GM12878 (cell line): Measurements from ENCODE around the gene EFHC1. TPM values are rescaled to one million over a fixed set of nuclear protein-coding genes. Genes with fewer than 3 reads are reported as not detected.
A peak's percentile ranks its signal among the peaks of the same experiment; 100 is the strongest.

Experiments
- ATAC-seq: fragments of 200-7000 bp; cut with Tn5 transposase; 3 replicates; pipeline ENCODE4 v1.9.1; 2020; ENCODE audit warnings: mild to moderate bottlenecking, moderate library complexity
- BruUV-seq: library from RNA; stranded (reverse); fragments of 400-500 nt; replicated peaks from 2 replicates; lab custom pipeline; 2021; lab: Mats Ljungman, UMichigan
- CTCF ChIA-PET: fragments of 300-600 bp; sonication (Branson Sonifier 250); formaldehyde crosslinking; extraction: SDS; loops from one replicate; lab custom pipeline; 2021; ENCODE audit warnings: inconsistent platforms; lab: Yijun Ruan, JAX
- POLR2A ChIA-PET: fragments of 350-600 bp; formaldehyde crosslinking; extraction: SDS; loops from one replicate; lab custom pipeline; 2021; ENCODE audit warnings: inconsistent platforms; lab: Charles Lee
- RAD21 ChIA-PET: fragments of 300-600 bp; sonication (Branson Sonifier 250); formaldehyde crosslinking; loops from one replicate; lab custom pipeline; 2023; ENCODE audit warnings: antibody characterized with exemption; ENCODE audit not compliant: unreplicated experiment; lab: Charles Lee
- SMC1A ChIA-PET: fragments of 300-600 bp; sonication (Branson Sonifier 250); formaldehyde crosslinking; loops from one replicate; lab custom pipeline; 2023; ENCODE audit not compliant: unreplicated experiment, uncharacterized antibody; lab: Charles Lee
- DNase-seq: peaks from one replicate; pipeline ENCODE4 v3.0.0-alpha.2; 2011; ENCODE audit warnings: low read depth, low spot score
- FAIRE-seq: peaks from 3 replicates; lab custom pipeline; 2011; peaks lifted over from hg19 to GRCh38; lab: Jason Lieb, UNC
- H2AFZ ChIP-seq: 2 replicates; pipeline ENCODE4 v1.6.0; 2011; ENCODE audit warnings: low read depth, low read length, control low read depth; ENCODE audit not compliant: control insufficient read depth
- H3K27ac ChIP-seq: 2 replicates; pipeline ENCODE4 v1.5.1; 2011; ENCODE audit warnings: control low read depth; ENCODE audit not compliant: control insufficient read depth, insufficient read depth
- H3K27me3 ChIP-seq, 2 experiments: replicated peaks in 1 of 2; 2 replicates each; pipeline versions ENCODE4 v1.6.0 to v1.6.1; 2011; ENCODE audit warnings: low read length in 1 of 2; ENCODE audit not compliant: control insufficient read depth in 2 of 2, insufficient read depth in 2 of 2
- H3K36me3 ChIP-seq, 2 experiments: 2 replicates each; pipeline ENCODE4 v1.5.1; 2011; ENCODE audit warnings: low read length in 1 of 2; ENCODE audit not compliant: control insufficient read depth in 2 of 2, insufficient read depth in 2 of 2
- H3K4me1 ChIP-seq: 2 replicates; pipeline ENCODE4 v1.6.1; 2011; ENCODE audit warnings: mild to moderate bottlenecking, low read length, moderate library complexity, mixed read lengths; ENCODE audit not compliant: control insufficient read depth, insufficient read depth
- H3K4me2 ChIP-seq: 2 replicates; pipeline ENCODE4 v1.6.0; 2011; ENCODE audit warnings: control low read depth; ENCODE audit not compliant: control insufficient read depth, insufficient read depth
- H3K4me3 ChIP-seq: fragments of 200-600 bp; sonication (generic); 2 replicates; pipeline ENCODE4 v1.5.1; 2016
- H3K79me2 ChIP-seq: 2 replicates; pipeline ENCODE4 v1.6.0; 2011; ENCODE audit warnings: low read length; ENCODE audit not compliant: control insufficient read depth, insufficient read depth
- H3K9ac ChIP-seq: 2 replicates; pipeline ENCODE4 v1.8.0; 2011; ENCODE audit warnings: low read length, control low read depth, mixed read lengths; ENCODE audit not compliant: control insufficient read depth, insufficient read depth
- H3K9me3 ChIP-seq: replicated peaks from 3 replicates; pipeline ENCODE4 v1.5.1; 2011; ENCODE audit warnings: mild to moderate bottlenecking, low read length; ENCODE audit not compliant: control insufficient read depth, insufficient read depth
- H4K20me1 ChIP-seq: 2 replicates; pipeline ENCODE4 v1.6.0; 2011; ENCODE audit not compliant: control insufficient read depth, insufficient read depth
- CREB1 ChIP-seq: IDR thresholded peaks from 2 replicates; pipeline ENCODE4 v1.6.1; 2012; ENCODE audit warnings: low read depth, mild to moderate bottlenecking, inconsistent platforms
- MEF2B ChIP-seq: fragments of 450-650 bp; IDR thresholded peaks from 2 replicates; pipeline ENCODE4 v1.6.1; 2018; ENCODE audit warnings: mild to moderate bottlenecking, moderate library complexity; ENCODE audit not compliant: partially characterized antibody, poor library complexity, severe bottlenecking
- NFYB ChIP-seq: IDR thresholded peaks from 2 replicates; pipeline ENCODE4 v1.6.1; 2011; ENCODE audit warnings: low read depth, mild to moderate bottlenecking, low read length, improper control_type of control experiment, moderate library complexity; ENCODE audit not compliant: insufficient read depth
- RAD21 ChIP-seq: IDR thresholded peaks from 2 replicates; pipeline ENCODE4 v1.6.1; 2011; ENCODE audit warnings: mild to moderate bottlenecking, low read depth, low read length, moderate library complexity; ENCODE audit not compliant: insufficient read depth
- RCOR1 ChIP-seq: conservative IDR thresholded peaks from 2 replicates; pipeline ENCODE4 v1.6.1; 2012; ENCODE audit warnings: low read depth, low read length, improper control_type of control experiment
- RELA ChIP-seq: fragments of 450-650 bp; IDR thresholded peaks from 2 replicates; pipeline ENCODE4 v1.8.0; 2014; ENCODE audit warnings: borderline replicate concordance; ENCODE audit not compliant: partially characterized antibody
- SMC3 ChIP-seq: IDR thresholded peaks from 2 replicates; pipeline ENCODE4 v1.6.1; 2011; ENCODE audit warnings: low read length, improper control_type of control experiment, borderline replicate concordance
- YY1 ChIP-seq: IDR thresholded peaks from 2 replicates; pipeline ENCODE4 v1.6.1; 2011; ENCODE audit warnings: low read depth, mild to moderate bottlenecking, low read length
- WGBS: methylation state at CpG from one replicate; pipeline ENCODE4 v1.1.6; 2016; ENCODE audit warnings: low lambda C conversion rate; ENCODE audit not compliant: insufficient replicate concordance, insufficient coverage; ENCODE audit errors: missing lambda C conversion rate; 5-methylcytosine and 5-hydroxymethylcytosine counted together
- in situ Hi-C: fragments of 300-500 bp; cut with MboI; formaldehyde crosslinking; loops from 9 replicates; pipeline ENCODE4 v1.14.3; 2018; ENCODE audit warnings: mixed read lengths
- intact Hi-C: fragments of 100-400 bp; cut with micrococcal nuclease; formaldehyde crosslinking; loops from one replicate; pipeline ENCODE4 v1.14.2; 2022; ENCODE audit not compliant: unreplicated experiment
- polyA plus RNA-seq, 11 experiments: library from polyadenylated mRNA; depleted of rRNA in 4 of 11; unstranded in 6 of 11; stranded (reverse) in 5 of 11; fragments of >200 nt; fragmentation: Nextera tagmentation in 4 of 11; fragmentation: Illumina TruSeq in 1 of 11; extraction: Ambion mirVana in 4 of 11; extraction: Trizol in 1 of 11; gene quantifications; 1 replicate in 1 of 11; 2 replicates in 10 of 11; pipeline versions ENCODE4 v1.2.1 to v1.2.3, GENCODE V29; 2011 to 2016; ENCODE audit warnings: inconsistent platforms in 2 of 11, missing spikeins in 2 of 11, low read depth in 1 of 11
- total RNA-seq, 4 experiments: library from RNA; depleted of rRNA in 3 of 4; stranded (reverse); fragments of >200 nt in 3 of 4; fragmentation: Illumina TruSeq in 1 of 4; extraction: Trizol in 1 of 4; gene quantifications; 2 replicates each; pipeline versions ENCODE4 v1.2.1 to v1.2.3, GENCODE V29; 2013 to 2021
- TF ChIP-seq, protein P1 (sequence below), 3 experiments: IDR thresholded peaks in 2 of 3; conservative IDR thresholded peaks in 1 of 3; 2 replicates each; pipeline ENCODE4 v1.5.1; 2011; ENCODE audit warnings: low read depth in 3 of 3, low read length in 3 of 3, mild to moderate bottlenecking in 3 of 3, control low read depth in 2 of 3, moderate library complexity in 2 of 3, inconsistent platforms in 1 of 3, mixed read lengths in 1 of 3; ENCODE audit not compliant: control insufficient read depth in 2 of 3, insufficient read depth in 1 of 3; ENCODE audit errors: extremely low read depth in 1 of 3
- TF ChIP-seq, protein P2 (sequence below): fragments of 450-650 bp; IDR thresholded peaks from 2 replicates; pipeline ENCODE4 v1.6.1; 2016; ENCODE audit warnings: mild to moderate bottlenecking
- TF ChIP-seq, protein P3 (sequence below): fragments of 150-350 bp; IDR thresholded peaks from 2 replicates; pipeline ENCODE4 v1.6.1; 2016; ENCODE audit warnings: low read depth, low read length

EFHC1 gene
- total and polyA plus RNA-seq, 10 of the 15 experiments (the other 5 are each of a cell fraction or from before 2014, with no cell fraction given), result 5.5 to 14.5 (median 8.8) TPM

DNA sequence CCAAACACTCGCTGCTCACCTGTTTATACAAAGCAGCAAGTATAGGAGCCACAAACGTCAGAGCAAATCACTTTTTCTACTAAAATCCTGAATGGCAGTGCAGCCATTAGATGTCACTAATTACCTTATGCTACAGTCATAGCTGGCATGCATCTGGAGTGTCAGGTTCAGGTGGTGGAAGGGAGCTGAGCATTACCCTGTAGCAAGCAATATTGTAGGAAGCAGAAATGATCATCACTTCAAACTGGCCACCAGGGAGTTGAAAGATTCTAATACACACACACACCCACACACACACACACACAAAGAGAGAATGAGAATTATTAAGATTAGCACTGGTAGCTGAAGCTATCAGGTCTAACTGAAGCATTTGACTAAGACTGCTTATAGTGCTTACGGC is 75.8 kb downstream of the EFHC1 start:
- POLR2A ChIA-PET, result interaction anchor here (0.8 to 5.8 kb wide), 5 partner anchors 15 to 213 kb away, joined by 3 to 35 read pairs (median 3); partner anchors contain the start of gene EFHC1
- Histone ChIP-seq H3K9me3 (no peaks in the 10 kb centered on the region; the same call in 1 of the 3 replicates), H3K4me2 (0 out of 2 replicates have a peak overlapping the region, but pooled peaks have one; percentile 1), H3K27me3 (no peaks in the 10 kb centered on the region), H3K4me1 (peaks cover 79% of the 10 kb centered on the region), H4K20me1 (no peaks in the 10 kb centered on the region)
- WGBS, result 60% methylated on average over 3 of the region's 3 CpGs
- TF ChIP-seq RAD21 (peak; percentile 47), NFYB (no peak), RELA (no peak), MEF2B (peak; percentile 62), CREB1 (no peak), SMC3 (peak; percentile 11; the same call in 1 of the 2 replicates), RCOR1 (no peak), YY1 (0 out of 2 replicates have a peak, but pooled peaks have one; percentile 19)
- TF ChIP-seq, protein P1, sequence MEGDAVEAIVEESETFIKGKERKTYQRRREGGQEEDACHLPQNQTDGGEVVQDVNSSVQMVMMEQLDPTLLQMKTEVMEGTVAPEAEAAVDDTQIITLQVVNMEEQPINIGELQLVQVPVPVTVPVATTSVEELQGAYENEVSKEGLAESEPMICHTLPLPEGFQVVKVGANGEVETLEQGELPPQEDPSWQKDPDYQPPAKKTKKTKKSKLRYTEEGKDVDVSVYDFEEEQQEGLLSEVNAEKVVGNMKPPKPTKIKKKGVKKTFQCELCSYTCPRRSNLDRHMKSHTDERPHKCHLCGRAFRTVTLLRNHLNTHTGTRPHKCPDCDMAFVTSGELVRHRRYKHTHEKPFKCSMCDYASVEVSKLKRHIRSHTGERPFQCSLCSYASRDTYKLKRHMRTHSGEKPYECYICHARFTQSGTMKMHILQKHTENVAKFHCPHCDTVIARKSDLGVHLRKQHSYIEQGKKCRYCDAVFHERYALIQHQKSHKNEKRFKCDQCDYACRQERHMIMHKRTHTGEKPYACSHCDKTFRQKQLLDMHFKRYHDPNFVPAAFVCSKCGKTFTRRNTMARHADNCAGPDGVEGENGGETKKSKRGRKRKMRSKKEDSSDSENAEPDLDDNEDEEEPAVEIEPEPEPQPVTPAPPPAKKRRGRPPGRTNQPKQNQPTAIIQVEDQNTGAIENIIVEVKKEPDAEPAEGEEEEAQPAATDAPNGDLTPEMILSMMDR (IDR thresholded peaks at IDR 0.05 in 2 of 3, conservative IDR thresholded peaks at IDR 0.05 in 1 of 3; ENCODE audit: control insufficient read depth in 2 of 3, extremely low read depth in 1 of 3, insufficient read depth in 1 of 3, low read depth in 3 of 3, low read length in 3 of 3), result peak in 2 of 3 experiments; percentile 8 to 29; a peak in 2 of 6 replicates
- TF ChIP-seq, protein P2, sequence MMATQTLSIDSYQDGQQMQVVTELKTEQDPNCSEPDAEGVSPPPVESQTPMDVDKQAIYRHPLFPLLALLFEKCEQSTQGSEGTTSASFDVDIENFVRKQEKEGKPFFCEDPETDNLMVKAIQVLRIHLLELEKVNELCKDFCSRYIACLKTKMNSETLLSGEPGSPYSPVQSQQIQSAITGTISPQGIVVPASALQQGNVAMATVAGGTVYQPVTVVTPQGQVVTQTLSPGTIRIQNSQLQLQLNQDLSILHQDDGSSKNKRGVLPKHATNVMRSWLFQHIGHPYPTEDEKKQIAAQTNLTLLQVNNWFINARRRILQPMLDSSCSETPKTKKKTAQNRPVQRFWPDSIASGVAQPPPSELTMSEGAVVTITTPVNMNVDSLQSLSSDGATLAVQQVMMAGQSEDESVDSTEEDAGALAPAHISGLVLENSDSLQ, result peak; percentile 33; the same call in 1 of the 2 replicates
- TF ChIP-seq, protein P3, sequence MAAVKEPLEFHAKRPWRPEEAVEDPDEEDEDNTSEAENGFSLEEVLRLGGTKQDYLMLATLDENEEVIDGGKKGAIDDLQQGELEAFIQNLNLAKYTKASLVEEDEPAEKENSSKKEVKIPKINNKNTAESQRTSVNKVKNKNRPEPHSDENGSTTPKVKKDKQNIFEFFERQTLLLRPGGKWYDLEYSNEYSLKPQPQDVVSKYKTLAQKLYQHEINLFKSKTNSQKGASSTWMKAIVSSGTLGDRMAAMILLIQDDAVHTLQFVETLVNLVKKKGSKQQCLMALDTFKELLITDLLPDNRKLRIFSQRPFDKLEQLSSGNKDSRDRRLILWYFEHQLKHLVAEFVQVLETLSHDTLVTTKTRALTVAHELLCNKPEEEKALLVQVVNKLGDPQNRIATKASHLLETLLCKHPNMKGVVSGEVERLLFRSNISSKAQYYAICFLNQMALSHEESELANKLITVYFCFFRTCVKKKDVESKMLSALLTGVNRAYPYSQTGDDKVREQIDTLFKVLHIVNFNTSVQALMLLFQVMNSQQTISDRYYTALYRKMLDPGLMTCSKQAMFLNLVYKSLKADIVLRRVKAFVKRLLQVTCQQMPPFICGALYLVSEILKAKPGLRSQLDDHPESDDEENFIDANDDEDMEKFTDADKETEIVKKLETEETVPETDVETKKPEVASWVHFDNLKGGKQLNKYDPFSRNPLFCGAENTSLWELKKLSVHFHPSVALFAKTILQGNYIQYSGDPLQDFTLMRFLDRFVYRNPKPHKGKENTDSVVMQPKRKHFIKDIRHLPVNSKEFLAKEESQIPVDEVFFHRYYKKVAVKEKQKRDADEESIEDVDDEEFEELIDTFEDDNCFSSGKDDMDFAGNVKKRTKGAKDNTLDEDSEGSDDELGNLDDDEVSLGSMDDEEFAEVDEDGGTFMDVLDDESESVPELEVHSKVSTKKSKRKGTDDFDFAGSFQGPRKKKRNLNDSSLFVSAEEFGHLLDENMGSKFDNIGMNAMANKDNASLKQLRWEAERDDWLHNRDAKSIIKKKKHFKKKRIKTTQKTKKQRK, result no peak
- TF ChIP-seq, all 136 proteins: peak for 6
- no TSS peak for BruUV-seq
- DNase-seq, result no peak
- Histone ChIP-seq H3K79me2 (no peaks in the 10 kb centered on the region), H3K36me3 (no peaks in the 10 kb centered on the region; a peak in 1 of 4 replicates), H3K4me3 (no peak overlapping the region), H2AFZ (no peak overlapping the region), H3K9ac (no peak overlapping the region), H3K27ac (peak overlapping the region; percentile 96)
- in situ Hi-C loops (loop anchor here (5.0 kb wide), 2 partner anchors 79 to 194 kb away; no protein-coding TSS in a partner anchor), intact Hi-C loops (loop anchor here (2.0 to 5.0 kb wide), 3 partner anchors 101 to 214 kb away; partner anchors contain the start of gene MCM3)
- ChIA-PET SMC1A (interaction anchor here (0.8 to 14.8 kb wide), 11 partner anchors 11 to 210 kb away, joined by 3 to 249 read pairs (median 5); partner anchors contain the start of gene EFHC1), RAD21 (interaction anchor here (0.9 to 11.6 kb wide), 12 partner anchors 40 to 166 kb away, joined by 3 to 124 read pairs (median 4); partner anchors contain the start of gene EFHC1), CTCF (interaction anchor here (0.6 to 10.3 kb wide), 12 partner anchors 40 to 169 kb away, joined by 3 to 83 read pairs (median 4); partner anchors contain the start of gene EFHC1)
- FAIRE-seq, result no peak
- ATAC-seq, result peak; percentile 4
